NCI-H1694 (cell line): ENCODE results near the gene BCKDHB.

Source experiments
- DNase-seq: peaks from one replicate; lab custom pipeline; 2025; lab: John Stamatoyannopoulos, UW

Gene BCKDHB

GRCh38 chr6:80151635-80152034, 45.2 kb downstream of the BCKDHB start:
- DNase-seq = no peak

GRCh38 chr6:80154160-80154559, 47.7 kb downstream of the BCKDHB start:
- DNase-seq = no peak

- DNase-seq = no peak
These were observed 49.8 kb downstream of the BCKDHB start for GRCh38 chr6:80156221-80156620.

- no peak for DNase-seq
These were observed 52.1 kb downstream of the BCKDHB start for GRCh38 chr6:80158478-80158989.

DNA sequence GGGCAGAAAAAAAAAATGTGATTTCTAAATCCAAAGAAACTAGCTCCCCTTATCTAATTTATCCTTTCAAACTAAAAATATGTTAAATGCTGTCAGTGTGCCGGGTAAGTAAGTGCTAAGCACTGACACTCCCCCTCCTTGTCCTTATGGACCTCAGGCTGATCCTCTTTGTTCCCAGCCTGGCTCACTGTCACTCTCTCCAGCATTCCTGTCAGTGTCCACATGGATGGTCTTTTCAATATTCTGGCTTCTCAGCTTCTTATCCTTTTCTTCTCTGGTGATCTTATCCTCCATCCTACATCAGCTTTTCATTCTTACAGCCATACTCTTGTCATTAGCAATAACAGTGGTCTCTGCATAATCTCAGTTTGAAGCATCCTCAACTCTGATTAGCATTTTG, 55.0 kb downstream of the BCKDHB start:
- DNase-seq = no peak

- no peak for DNase-seq
These were observed 57.3 kb downstream of the BCKDHB start for GRCh38 chr6:80163754-80164187.

DNA sequence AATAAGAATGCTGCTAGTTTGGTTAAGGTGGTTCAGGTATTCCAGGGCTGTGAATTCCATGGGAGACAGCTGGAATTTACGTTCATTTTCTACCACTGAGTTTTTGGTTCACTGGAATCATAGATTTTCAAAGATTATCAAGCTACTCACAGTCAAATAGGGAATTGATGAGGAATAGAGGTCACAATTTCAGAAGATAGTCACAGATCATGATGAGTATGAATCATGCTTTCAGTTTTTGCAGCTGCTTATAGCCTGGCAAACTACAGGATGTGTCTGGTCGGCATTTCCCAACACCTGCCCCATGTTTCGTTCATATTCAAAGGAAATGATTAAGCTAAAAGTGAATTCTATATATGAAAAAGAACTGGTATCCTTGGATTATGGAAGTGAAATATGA, 58.7 kb downstream of the BCKDHB start:
- DNase-seq = no peak

DNA sequence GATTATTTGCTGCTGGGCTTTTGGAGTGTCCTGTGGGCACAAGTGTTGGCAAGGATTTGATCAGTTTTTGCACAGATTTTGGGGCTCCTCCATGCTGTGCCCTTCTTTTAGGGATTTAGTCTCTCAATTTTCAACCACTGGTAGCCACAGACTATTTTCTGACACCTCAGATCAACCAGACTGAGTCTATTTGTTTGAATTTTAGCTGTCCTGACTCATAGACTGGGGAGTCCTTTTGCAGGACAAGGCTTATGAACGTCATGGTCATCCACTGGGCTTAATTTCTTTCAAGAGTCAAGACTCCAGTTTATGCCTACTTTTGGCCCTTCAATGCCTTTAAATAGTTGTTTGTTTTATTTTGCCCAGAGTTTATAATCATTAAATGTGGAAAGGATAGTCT, 59.3 kb downstream of the BCKDHB start:
- no peak for DNase-seq

DNA sequence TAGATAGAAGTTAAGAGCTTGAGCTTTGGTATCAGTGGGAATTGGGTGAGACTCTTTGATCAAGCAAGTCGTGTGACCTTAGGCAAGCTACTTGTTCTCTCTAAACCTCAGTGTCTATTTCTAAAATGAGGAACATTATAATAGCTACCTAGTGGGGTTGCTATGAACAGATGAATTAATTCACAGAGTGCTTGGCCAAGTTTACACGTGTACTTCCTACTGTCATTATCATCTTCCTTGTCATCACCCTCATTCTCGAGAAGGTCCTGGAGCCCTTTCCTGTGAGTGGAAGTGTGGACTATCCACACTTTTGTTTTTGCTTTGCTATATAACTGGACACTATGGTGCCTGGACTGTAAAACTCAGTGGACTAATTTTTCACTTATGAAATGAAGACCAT, 64.0 kb downstream of the BCKDHB start:
- DNase-seq = no peak

- DNase-seq = no peak
These were observed 66.9 kb downstream of the BCKDHB start for GRCh38 chr6:80173411-80173810.

DNA sequence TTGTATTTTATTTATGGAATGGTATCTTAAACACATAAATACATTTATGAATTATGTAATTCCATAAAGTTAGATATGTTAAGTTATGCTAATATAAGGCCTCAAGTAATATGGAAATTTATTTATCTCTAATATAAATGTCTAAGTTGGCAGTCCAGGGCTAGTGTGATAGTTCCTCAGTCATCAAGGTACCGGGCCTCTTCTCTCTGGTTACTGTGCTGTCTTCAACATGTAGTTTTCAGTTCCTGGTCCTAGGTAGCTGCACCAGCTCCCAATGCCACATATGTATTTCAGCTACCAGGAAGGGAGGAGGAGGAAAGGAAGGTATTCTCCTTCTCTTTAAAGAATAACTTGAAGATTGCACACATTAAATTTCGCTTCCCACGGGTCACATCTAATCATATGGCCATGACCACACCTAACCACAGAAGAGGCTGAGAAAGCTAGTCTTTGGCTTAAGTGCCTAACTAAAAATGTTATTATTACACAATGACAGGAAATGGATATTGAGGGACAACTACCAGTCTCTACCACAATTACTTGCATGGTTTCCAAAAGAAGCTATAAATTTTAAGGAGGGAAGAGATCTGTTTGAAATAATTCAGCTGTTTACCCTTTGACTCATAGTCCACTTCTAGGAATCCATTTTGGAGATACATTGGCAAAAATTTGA, 68.6 kb downstream of the BCKDHB start:
- DNase-seq = no peak

DNA sequence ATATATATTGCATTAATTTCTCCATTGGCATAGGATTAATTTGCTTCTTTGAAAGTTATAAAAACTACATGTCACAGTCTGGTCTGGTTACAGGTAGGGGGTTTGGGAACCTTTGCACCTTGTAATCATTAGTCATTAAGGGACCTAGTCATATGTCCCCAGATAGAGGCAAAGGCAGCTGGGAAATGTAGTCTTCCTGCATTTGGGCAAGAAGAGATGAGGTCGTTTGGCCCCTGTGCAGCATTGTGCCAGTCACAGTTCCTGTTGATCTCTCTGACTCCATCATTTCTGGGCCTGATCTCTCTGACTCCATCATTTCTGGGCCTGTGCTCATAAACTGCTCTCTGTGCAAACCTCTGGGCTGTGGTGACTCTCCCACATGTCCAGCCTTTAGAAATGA, 73.2 kb downstream of the BCKDHB start:
- no peak for DNase-seq

DNA sequence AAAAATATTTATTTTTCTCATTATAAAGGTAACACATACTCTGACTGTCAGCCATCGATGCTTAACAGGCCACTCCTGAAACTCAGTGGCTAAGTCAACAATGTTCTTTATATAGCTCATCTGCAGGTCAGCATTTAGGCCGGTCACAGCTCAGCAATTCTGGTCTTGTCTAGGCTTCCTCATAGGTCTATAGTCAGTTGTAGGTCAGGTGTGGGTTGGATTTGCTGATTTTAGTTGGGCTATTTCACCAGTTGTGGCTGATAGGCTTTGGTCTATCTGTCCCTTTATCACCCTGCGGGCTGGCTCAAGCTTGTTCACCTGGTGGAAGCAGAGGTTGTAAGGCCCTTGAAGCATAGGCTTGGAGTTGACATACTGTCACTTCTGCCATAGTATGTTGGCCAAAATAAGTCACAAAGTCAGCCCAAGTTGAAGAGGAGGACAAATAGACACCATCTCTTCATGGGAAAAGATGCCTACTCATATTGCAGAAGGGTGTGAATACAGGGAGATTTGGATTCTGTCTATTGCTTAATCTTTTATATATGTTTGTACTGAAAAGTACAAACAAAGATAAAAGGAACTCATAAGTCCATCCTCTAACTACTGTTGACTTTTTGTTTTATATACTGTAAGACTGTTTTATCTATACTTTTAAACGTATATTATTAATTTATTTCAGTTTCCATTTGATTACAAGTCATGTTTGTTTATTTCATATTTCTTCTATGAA, 75.0 kb downstream of the BCKDHB start:
- no peak for DNase-seq

GRCh38 chr6:80182308-80182707, 75.8 kb downstream of the BCKDHB start:
- DNase-seq = no peak

GRCh38 chr6:80183019-80183795, 76.7 kb downstream of the BCKDHB start:
- DNase-seq = no peak

DNA sequence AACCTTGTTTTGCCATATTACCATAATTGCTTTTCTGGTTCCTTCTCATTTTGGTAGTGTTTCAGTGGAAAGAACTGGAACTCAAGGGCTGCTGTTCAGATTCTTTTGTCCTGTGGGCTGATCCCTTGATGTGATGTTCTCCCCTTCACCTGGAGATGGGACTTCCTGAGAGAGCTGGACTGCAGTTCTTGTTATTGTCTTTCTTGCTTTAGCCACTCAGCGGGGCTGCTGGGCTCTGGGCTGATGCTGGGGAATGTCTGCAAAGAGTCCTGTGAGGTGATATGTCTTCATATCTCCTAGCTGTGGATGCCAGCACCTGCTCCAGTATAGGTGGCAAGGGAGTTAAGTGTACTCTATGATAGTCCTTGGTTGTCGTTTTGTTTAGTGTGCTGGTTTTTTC, 79.0 kb downstream of the BCKDHB start:
- DNase-seq = no peak

GRCh38 chr6:80186082-80186481, 79.6 kb downstream of the BCKDHB start:
- no peak for DNase-seq

DNA sequence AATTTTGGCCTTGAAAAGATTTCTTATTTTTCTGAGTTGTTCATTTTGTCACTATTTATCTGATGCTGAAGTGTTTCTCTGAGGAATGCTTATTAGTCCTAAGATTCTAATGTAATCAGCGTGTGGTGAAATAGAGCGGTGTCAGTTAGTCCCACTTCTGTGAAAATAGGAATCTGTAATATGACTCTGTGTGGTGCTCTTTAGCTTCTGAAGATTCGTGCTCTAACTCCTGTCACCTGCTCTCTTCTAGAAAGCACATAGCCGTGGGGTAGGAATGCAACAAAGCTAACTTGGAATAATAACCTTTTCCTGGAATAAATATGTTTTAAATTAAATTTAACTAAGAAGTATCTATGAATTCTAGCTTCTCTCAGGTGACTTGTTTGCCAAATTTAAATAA, 90.4 kb downstream of the BCKDHB start:
- DNase-seq = no peak

GRCh38 chr6:80197474-80197873, 91.0 kb downstream of the BCKDHB start:
- DNase-seq = no peak

DNA sequence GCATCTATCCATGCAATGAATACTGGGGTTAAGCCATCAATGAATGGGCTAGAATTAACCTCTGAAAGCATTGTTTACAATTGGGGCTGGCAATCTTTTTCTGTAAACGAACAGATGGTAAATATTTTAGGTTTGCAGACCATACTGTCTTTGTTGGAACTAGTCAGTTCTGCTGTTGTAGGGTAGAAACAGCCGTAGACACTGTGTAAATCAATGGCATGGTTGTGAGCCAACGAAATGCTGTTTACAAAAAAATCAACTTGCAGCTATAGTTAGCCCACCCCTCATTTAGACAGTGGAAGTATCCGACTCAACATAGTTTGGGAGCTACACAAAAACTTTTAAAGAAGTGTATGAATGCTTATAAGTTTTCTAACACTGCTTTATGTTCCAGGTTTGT, 91.5 kb downstream of the BCKDHB start:
- DNase-seq = no peak

DNA sequence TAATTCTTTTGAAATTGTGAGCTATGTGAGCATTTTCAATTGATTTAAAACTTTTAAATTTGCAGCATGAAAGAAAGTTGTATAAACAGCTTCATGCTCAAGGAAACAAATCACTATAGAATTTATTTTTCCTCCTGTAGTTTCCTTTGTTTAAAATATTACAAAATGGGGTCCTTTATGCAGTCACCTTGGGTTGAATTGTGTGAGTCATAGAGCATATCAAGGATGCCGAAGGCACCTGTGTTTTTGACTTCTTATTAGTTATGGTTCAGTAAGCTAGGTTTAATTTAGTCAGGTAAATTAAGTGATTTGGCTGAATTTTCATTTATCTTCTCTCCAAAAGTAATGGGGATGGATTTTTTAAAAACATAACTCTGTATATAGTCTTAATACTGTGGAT, 96.8 kb downstream of the BCKDHB start:
- no peak for DNase-seq

DNA sequence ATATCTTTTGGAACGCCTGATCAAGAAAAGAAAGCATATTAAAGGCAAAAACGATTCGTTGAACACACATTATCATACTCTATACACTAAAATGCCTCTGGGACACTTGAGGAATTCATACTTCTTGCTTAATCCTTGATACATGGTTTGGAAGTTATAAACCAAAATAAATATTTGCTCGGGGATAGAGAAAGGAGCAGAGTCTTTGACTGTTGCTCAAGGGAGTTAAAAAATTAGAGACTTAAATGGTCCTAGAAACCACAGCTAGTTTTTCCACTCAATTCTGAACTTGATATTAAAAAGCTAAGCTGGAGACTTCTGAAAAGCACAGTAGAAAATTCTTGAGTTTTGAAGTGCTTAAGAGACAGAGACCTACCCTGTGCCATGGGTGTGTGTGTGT, 98.9 kb downstream of the BCKDHB start:
- DNase-seq = no peak

DNA sequence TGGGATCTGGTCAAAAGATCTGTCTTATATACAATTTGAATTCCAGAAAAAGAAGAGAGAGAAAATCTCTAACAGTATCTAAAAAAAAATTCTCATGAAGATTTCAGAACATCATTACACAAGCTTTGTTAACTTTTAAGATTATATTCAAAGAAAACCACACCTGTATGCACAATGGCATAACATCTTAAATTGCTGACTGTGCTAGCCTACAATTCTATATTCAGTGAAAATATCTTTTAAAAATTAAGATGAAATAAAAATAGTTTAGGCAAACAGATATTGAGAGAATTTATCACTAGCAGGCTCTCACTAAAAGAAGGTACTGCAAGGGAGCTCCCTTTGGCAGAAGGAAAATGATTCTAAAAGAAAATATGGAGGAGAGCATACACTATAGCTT, 100.3 kb downstream of the BCKDHB start:
- no peak for DNase-seq
